ENCODE data around the gene STIMATE.

Gene STIMATE

GRCh38 chr3:52796411-52796810 lies 100.9 kb downstream of the STIMATE start:
- TF ChIP-seq ZFX (IDR thresholded peaks at IDR 0.05) = no peak
- no peak for TF ChIP-seq CTCF (conservative IDR thresholded peaks at IDR 0.05)
- H3K27ac ChIP-seq = no peak overlapping the region

- H3K27ac ChIP-seq = no peak overlapping the region
- TF ChIP-seq ZFX (IDR thresholded peaks at IDR 0.05) (no peak), CTCF (conservative IDR thresholded peaks at IDR 0.05) (no peak)
Observed at GRCh38 chr3:52795298-52795900, 101.9 kb downstream of the STIMATE start.

GRCh38 chr3:52794612-52795099 lies 102.7 kb downstream of the STIMATE start, which contains the start of gene ITIH3:
Gene ITIH3 (plus strand): TSS chr3:52794796. CDS start chr3:52794804, 8 bp downstream.
- no peak within 1 kb of the TSS for H3K27ac ChIP-seq
- no peak for TF ChIP-seq CTCF (conservative IDR thresholded peaks at IDR 0.05)

- TF ChIP-seq CTCF (conservative IDR thresholded peaks at IDR 0.05) = no peak
- no peak for TF ChIP-seq ZFX (IDR thresholded peaks at IDR 0.05)
- no peak overlapping the region for H3K27ac ChIP-seq
Observed at GRCh38 chr3:52793702-52794611, 103.4 kb downstream of the STIMATE start.

GRCh38 chr3:52792961-52793695 lies 104.2 kb downstream of the STIMATE start:
- TF ChIP-seq ZFX (IDR thresholded peaks at IDR 0.05) (no peak), CTCF (conservative IDR thresholded peaks at IDR 0.05) (no peak)
- no peak overlapping the region for H3K27ac ChIP-seq

- no peak overlapping the region for H3K27ac ChIP-seq
- no peak for TF ChIP-seq ZFX (IDR thresholded peaks at IDR 0.05)
- TF ChIP-seq CTCF (conservative IDR thresholded peaks at IDR 0.05) = no peak
Observed at GRCh38 chr3:52792413-52792812, 104.9 kb downstream of the STIMATE start.
